ENCODE data around the gene SH2D4B. TPM values are rescaled to one million over a fixed set of nuclear protein-coding genes. Genes with fewer than 3 reads are reported as not detected.

SH2D4B gene
- total RNA-seq, 1 experiment from 2014 or later, result not detected

DNA sequence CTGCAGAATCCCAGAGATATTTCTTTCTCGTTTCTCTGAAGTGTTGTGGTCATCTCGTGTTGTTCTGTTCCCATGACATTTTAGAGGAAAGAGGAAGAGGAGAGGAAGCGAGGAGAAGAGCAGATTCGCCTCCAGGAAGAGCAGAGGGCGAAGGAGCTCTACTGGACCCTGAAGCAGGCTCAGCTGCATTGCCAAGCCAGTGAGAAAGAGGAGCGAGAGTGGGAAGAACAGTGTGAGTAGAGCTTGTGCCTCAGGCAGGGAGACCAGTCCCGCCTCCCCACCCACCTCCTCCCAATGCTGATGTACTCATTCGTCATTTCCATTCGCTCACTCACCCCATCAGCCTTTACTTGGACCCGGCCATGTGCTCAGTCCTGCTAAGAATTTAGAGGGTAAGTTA, 50.8 kb downstream of the SH2D4B start:
- no peak for DNase-seq (ENCODE audit: low read depth)

DNA sequence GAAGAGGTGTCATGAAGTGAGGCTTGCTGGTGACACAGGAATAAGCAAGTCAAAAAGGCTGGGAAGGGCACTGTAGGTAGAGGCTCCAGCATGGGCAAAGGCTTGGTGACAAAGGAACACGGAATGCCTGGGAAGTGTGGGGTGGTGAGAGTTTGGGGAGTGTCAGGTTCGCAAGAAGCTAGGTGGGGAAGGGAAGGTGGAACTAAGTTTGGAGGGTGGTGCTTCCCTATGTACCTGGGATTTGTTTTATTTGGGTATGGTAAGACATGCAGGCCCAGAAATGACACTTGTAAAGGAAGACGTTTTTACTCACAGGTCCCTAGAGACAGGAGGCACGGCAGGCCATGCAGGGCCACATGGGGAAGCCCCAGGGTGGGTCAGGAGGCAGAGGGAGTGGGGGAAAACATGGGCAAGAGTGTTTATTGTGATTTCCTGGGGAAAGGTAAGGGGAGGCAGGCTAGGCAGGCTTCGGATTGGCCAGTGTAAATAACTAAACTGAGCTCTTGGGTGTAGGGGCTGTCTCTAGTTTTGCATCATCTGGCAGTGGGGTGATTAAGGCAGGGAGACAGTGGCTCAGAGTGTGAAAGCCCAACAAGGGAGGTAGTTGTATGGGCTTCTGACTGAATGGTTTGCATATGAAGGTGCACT, 52.1 kb downstream of the SH2D4B start:
- DNase-seq (ENCODE audit: low read depth), result no peak

DNA sequence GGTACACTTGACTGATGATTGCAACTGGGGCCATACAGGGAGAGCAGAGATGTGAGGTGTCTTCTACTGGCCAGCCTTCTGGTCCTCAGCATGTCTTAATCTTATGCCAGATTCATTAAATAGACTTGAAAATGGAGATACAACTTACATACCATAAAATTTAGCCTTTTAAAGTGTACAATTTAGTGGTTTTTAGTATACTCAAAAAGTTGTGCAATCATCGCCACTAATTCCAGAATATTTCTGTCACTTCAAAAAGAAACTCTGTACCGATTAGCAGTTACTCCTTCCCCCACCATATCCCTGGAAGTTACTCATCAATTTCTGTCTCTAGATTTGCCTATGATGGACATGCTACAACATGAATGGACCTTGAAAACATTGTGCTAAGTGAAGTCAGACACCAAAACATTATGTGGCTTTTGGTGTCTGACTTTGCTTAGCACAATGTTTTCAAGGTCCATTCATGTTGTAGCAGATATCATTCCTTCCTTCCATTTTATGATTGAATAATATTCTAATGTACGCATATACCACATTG, 53.0 kb downstream of the SH2D4B start:
- DNase-seq (ENCODE audit: low read depth), result no peak

DNA sequence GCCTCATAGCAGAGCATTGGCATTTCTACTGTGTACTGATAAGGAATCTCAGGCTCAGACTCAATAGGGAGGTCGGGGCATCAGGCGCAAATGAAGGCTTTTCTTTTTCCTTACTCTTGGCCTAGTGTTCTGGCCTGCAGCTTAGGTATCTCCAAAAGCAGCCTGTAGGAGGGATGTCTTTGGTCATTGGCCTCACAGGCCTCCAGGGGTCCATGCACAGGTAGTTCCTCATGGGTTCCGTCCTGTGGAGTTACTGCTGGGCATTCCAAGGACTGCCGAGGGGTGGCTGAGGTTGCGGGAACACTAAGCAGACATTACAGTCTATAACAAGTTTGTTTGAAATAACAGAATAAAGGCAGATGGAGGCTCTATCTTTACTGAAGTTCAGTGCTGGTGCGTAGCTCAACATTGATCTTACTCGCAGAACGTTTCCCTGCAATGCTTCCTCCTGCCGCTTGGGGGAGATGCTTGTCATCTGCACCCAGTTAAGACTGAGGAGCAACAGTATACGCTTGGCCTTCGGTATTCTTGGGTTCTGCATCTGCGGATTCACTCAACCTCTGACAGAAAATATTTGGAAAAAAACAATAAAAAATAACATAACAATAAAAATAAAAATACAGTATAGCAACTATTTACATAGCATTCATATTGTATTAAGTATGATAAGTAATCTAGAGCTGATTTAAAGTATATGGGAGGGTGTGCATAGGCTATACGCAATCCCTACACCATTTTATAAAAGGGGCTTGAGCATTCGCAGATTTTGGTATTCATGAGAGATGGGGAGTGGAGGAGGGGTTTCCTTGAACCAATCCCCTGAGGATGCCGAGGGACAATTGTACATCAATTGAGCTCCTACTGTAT, 58.9 kb downstream of the SH2D4B start:
- DNase-seq (ENCODE audit: low read depth), result peak; percentile 24

DNA sequence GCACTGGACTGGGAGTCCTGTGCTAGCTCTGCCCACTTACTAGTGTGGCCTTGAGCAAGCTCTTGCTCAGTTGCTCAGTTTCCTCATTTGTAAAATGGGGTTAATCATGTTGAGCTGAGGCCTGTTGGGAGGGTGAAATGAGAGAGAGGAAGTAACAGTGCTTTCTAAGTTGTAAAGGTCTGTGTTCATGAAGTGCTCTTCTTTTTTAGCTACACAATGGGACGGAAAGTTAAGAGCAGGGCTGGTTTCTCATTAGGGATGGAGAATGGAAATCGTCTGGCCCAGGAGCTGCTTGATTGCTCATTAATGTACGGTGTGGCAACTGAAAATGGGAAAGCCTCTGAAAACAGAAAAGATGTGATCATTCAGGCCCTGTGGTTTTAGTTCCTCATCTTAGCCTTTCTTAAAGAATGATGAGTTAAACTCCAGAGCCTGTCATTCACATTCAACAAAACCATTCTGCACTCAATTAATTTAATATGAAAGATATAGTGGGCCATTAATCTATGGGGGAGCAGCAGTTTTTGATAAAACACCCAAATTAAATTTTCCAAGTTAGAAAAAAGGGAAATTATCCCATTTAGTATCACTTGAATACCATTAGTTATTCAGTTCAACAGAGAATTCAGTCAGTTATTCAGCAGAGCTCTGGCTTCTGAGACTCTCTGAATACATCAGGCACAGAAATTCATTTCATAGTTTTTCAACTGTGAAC, 60.5 kb downstream of the SH2D4B start:
- DNase-seq (ENCODE audit: low read depth), result no peak

DNA sequence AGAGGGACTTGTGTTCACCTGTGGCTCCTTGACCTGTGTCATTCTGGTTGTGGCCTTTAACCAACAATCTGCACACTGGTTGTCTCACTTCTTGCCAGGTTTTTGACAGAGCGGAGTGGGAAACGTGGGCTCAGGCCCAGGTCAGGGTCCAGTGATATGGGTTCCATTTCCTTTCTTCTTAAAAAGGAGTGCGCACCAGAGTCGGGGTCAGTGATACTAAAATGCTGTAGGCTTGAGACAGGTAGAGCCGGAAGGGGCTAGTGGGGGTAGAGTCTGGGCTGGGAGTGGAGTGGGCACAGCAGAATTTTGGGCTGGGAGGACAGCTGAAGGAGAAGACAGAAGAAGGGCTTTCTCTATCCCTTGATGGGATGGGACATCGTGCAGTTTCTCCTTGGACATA, 61.2 kb downstream of the SH2D4B start:
- no peak for DNase-seq (ENCODE audit: low read depth)

DNA sequence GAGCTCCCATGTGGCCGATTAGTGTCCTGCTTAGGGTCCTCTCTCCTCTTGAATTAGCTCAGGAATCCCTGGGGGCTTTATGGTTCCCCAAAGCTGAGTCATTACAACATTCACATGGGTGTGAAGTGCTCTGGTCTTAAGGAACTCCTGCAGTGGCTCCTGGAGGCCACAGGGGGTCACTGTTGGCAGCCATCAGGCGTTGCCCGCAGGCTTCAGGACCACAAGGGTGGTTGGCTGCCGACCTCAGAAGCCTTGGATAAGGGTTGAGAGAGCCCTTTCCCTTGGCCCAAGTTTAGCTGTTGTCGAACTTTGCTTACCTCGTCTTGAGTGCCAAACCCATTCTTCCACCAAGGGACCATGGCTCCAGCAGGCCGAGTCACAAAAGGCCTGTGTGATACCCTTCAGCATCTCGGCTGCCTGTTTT, 61.7 kb downstream of the SH2D4B start:
- peak; percentile 25 for DNase-seq (ENCODE audit: low read depth)

DNA sequence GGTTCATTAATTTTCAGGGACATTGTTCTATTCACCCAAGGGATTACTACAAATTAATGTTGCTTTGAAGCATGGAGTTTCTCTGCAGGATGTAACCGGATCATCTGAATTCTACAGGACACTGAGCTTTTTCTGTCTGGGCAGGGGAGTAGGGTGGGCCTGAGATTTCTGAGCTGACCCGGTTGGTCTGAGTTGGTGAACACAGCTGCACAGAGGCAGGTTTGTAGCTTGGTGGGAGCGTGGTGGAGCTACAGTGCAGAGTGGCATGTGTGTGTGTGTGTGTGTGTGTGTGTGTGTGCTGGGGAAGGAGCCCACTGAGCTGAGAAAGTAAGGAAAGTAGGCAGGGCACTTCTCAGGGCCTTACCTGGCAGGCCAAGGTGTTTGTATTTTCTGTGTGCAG, 62.6 kb downstream of the SH2D4B start:
- DNase-seq (ENCODE audit: low read depth), result no peak

DNA sequence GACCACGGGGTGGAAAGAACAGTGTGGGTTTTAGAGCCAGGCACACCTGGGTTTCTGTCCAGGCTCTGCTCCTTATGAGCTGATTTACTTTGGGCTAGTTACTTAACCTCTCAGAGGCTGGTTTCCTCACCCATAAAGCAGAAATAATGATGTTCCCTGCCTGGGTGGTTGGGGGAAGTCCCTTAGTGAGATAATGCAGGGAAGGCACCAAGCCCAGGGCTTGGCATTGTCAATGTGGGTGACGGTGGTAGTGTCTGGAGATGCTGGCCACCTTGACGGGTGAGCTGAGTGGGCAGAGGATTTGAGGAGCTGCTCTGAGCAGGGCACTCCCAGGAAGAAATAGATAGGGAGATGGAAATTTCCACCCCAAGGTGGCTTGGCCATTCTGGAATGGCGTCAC, 65.2 kb downstream of the SH2D4B start:
- DNase-seq (ENCODE audit: low read depth), result no peak

DNA sequence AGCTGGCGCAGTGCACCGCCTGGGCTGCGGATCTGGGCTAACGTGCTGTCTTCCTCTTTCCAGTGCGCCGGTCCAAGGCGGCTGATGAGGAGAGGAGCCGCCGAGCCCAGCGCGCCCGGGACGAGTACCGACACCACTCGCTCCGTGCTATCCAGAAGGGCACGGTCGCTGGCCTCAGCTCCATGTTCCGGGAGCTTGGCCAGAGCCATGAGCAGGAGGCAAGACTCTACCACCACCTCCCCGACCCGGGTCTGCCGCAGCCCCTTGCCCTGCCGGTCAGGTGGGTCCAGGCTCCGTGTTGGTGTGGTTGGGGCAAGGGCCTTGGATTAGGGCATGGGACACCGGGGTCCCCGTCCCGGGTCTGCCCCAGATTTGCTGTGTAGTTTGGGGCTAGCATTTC, 65.8 kb downstream of the SH2D4B start:
- DNase-seq (ENCODE audit: low read depth), result no peak

DNA sequence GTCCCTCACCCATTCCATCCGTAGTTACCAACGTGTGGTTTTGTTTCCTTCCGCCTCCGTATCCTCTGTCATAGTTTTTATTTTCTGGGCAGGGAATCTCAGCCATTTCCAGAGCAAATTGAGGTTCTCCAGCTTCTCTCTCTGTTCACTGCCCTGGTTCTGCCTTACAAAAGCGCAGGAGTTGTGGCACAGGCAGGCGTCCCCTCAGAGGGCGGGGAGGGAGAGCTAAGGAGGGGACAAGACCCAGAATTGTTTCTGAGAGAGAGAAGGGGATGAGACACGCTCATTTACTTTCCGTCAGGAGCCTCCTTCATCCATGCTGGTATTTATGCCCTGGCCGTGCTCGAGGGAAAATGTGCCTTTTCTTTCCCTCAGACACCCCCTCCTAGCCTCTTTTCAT, 71.0 kb downstream of the SH2D4B start:
- no peak for DNase-seq (ENCODE audit: low read depth)

DNA sequence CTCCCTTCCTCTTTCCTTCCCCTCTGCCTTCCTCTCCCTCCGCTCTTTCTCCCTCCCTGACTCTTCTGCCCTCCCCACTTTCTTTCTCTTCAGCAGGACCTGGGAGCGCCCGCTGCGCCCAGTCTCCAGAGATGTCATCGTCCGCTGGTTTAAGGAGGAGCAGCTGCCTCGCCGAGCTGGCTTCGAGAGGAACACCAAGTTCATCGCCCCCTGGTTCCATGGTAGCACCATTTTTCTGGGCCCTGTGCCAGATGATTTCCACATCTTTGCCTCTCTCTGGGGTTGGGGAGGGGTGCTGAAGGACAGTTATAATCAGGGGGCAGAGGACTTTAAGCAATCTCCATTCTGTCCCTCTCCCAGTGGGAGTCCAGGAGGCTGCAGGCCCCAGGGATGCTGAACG, 71.6 kb downstream of the SH2D4B start:
- DNase-seq (ENCODE audit: low read depth), result no peak

DNA sequence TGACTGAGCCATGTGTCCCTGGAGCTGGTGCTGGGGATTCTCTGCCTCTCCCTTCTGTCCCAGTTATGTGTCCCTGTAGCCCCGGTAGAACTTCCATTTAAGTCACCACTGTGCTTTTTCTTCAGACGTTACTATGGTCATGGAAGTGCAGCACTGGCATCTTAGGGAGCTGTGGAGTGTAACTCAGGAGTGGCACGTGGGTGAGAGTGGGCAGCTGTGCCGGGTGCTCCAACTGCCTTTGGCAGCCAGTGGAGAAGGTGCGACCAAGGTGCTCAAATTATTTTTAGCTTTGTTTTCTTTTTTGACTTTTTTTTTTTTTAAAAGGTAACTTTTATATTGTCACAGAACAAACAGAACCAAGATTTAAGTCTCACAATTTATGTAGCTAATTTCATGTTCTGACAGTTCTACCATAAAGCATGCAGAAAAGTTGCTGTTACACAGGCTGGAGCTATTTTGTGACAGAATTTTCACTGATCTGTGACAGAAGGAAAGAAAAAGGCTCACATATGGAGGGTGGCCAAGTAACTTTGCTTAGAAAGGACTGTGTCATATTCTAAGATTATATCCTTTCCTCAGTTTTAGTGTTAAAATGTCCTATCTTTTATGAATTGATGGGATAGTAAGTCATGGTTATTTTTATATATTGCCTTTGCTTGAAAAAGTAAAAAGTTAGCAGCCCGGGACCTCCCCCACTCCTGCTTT, 73.9 kb downstream of the SH2D4B start:
- no peak for DNase-seq (ENCODE audit: low read depth)

DNA sequence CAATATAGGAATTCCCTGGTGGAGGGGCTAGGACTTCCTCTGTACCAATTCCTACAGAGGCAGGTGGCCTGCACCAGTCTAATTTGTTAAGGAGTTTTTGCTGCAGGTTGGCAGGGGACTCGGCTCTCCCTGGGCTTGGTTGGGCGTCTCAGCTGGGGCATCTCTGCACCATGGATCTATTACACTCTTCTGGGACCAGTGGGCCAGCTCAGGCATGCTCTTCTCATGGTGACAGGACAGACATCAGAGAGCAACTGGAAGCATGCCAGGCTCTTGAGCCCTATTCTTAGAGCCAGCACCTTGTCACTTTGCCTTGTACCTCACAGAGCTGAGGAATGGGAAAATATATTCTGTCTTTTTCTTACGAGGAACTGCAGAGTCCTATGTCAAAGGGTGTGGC, 74.6 kb downstream of the SH2D4B start:
- no peak for DNase-seq (ENCODE audit: low read depth)

DNA sequence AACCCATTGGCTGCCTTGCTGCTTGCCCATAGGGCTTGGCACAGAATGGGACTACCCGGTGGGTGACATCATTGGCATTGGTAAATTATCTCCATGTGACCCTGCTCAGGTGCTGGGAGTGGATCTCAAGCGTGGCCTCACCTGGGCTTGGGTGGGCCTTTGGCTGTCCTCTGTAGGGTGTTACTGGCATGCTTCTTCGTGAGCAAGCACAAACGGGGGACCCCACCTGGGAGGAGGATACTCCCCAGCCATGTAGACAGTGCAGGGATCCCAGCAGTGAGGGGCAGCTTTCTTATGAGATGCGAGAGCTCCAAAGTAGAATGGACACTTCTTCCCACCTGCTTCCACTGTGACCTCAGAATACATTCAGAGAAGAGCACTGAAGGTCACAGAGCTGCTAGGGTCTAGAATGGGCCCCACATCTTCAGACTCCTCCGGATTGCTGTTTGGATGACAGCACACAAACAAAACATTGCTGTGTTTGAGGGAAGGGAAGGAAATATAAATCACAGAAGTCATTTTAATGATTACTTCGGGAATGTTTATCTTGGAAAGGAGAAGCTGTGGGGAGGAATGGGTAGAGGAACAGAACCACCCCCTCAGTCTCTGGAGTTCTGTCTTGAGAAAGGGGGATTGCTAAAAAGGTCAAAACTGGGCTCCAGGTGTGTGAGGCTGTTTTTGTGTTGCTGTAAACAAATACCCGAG, 75.9 kb downstream of the SH2D4B start:
- no peak for DNase-seq (ENCODE audit: low read depth)

DNA sequence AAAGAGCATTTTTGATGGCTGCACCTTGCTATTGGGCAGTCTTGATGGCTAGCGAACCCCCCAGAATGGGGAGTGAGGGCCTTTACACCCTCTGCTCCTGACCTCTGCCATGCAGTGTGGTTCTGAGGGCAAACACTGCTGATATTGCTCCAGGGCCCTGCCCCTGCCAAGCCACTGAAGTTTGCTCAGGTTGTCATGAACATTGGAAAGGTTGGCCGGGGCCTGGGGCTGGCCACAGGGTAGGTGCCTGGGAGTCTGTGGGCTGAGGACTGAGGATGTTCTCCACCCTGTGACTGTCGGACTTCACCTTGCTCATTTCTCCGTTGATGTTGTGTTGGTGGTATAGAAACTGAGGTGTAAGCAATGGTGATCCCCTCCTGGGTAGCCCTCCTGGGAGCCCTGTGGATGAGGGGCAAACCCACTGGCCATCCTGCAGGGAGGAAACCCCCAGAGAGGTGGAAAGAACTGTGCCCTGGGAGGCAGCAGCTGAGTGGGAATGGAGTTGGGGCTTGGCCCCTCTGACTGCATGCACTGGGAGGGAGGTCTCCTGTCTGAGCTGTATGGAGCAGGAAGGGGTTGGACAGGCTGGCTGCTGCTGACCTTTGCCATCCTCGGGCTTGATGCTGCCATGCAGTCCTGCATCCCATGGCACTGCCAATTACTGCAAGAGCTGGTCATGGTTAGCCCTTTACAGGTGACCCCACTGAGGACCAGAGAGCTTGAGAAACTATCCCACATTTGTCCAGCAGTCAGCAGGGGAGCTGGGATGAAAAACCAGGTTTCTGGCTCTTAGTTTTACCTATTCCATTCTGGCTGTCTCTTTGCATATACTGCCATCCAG, 77.1 kb downstream of the SH2D4B start:
- DNase-seq (ENCODE audit: low read depth), result no peak

DNA sequence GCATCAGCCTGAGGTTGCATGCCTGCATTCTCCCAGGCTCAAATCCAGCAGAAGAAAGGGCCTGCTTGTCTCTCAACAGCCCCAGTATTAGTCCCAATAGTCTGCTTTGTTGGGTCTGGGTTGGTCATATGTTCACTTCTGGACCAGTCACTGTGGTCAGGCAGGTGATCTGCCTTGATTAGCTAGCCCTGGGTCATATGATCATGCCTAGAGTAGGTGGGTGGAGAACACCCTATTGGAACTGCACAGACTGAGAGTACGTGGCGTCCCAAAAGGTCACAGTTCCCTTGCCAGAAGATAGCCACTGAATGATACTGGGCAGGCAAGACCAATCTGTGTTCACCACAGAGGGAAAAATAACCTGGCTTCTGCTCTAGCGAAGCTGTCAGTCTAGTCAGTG, 80.1 kb downstream of the SH2D4B start:
- DNase-seq (ENCODE audit: low read depth), result no peak

DNA sequence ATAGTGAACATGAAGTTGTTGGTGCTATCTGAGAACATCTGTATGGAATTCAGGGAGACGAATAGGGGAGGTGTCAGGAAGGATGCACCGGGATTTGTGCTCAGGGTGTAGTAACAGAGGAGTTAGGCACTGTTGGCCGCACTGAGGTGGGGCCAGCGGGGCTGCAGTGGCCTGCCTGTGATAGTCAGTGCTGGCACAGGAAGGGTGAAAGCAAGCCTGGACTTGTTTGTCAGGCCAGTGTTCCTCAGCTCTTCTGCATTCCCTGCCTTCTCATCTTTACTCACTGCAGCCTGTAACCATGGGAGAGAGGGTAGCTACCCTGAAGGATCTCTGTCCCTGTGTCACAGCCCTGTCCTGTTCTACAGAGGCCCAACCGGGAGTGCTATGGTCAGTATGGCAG, 81.3 kb downstream of the SH2D4B start:
- no peak for DNase-seq (ENCODE audit: low read depth)

DNA sequence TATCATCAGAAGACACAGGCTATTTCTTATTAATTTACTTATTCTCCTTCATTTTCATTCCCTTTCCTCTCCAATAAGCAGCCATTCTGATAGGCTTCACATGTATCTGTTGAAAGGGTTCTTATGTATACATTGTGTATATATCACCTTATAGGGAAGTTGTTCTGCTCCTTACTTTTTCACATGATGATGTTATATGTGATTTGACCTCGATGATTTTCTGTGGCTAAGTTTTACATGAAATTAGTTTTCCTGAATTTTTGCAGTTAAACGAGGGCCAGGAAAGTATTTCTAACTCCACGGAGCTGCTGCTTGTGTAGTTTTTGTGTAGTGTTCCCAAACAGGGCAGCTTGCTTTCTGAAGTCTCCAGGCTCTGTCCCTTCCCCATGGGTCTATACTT, 84.5 kb downstream of the SH2D4B start:
- no peak for DNase-seq (ENCODE audit: low read depth)

DNA sequence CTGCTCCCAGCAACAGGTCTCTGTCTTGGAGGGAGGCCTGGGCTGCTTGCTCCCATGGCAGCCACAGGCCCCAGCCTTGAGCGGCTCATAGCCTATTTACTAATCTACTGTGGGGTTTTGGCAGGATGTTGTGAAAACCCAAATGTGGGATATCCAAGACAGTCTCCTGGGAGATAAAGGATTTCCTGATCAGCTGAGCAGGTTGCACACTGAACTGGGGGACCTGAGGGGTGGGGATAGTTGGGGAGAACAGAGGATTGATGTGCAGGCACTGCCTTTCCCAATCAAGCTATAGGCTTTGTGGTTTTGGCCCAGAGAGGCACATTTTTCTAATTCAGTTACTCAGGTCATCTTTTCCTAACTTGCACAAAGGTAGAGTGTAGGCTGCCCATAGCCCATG, 92.6 kb downstream of the SH2D4B start:
- DNase-seq (ENCODE audit: low read depth), result no peak
